CD4-positive, alpha-beta T cell (primary cell): Measurements from ENCODE around the gene TMEM187. TPM values are rescaled to one million over a fixed set of nuclear protein-coding genes. Genes with fewer than 3 reads are reported as not detected.

Experiments used
- ATAC-seq: fragments of 200-7000 bp; cut with Tn5 transposase; one replicate; pipeline ENCODE4 v1.10.0; 2022; ENCODE audit warnings: mild to moderate bottlenecking; ENCODE audit not compliant: poor library complexity
- CTCF ChIA-PET: fragments of 350-600 bp; sonication (Branson Sonifier 250); formaldehyde crosslinking; loops from one replicate; lab custom pipeline; 2021; ENCODE audit warnings: antibody characterized with exemption, inconsistent platforms; lab: Charles Lee
- POLR2A ChIA-PET: fragments of 350-600 bp; sonication (Branson Sonifier 250); formaldehyde crosslinking; loops from one replicate; lab custom pipeline; 2021; ENCODE audit warnings: antibody characterized with exemption, inconsistent platforms; lab: Charles Lee
- DNase-seq, 14 experiments: peaks; one replicate each; pipeline ENCODE4 v3.0.0-alpha.2; 2013 to 2020; ENCODE audit warnings: mixed read lengths in 2 of 14
- H3K27ac ChIP-seq, 2 donors: one replicate each; pipeline versions ENCODE4 v1.5.1 to v1.7.0; 2013; ENCODE audit warnings: low read length in 2 of 2, low read depth in 1 of 2, mild to moderate bottlenecking in 1 of 2
- H3K27me3 ChIP-seq, 2 experiments: 1 replicate in 1 of 2; 2 replicates in 1 of 2; pipeline versions ENCODE4 v1.6.1 to v1.7.0; 2013; ENCODE audit warnings: low read length in 2 of 2, control low read depth in 1 of 2, mild to moderate bottlenecking in 1 of 2, moderate library complexity in 1 of 2; ENCODE audit not compliant: insufficient read depth in 2 of 2, control insufficient read depth in 1 of 2
- H3K36me3 ChIP-seq: one replicate; pipeline ENCODE4 v1.6.1; 2013; ENCODE audit warnings: low read length, control low read depth; ENCODE audit not compliant: insufficient read depth
- H3K4me1 ChIP-seq: one replicate; pipeline ENCODE4 v1.6.1; 2013; ENCODE audit warnings: low read length, control low read depth; ENCODE audit not compliant: insufficient read depth
- H3K4me3 ChIP-seq: one replicate; pipeline ENCODE4 v1.5.1; 2013; ENCODE audit warnings: mild to moderate bottlenecking, low read length, moderate library complexity
- H3K9me3 ChIP-seq, 2 experiments: 1 replicate in 1 of 2; 2 replicates in 1 of 2; pipeline versions ENCODE4 v1.6.1 to v1.7.0; 2013; ENCODE audit warnings: low read length in 2 of 2, mild to moderate bottlenecking in 2 of 2, control low read depth in 1 of 2, moderate library complexity in 1 of 2; ENCODE audit not compliant: control insufficient read depth in 1 of 2, insufficient read depth in 1 of 2
- H3K27ac Mint-ChIP-seq: one replicate; pipeline ENCODE4 v1.8.0; 2020; ENCODE audit warnings: mixed read lengths
- H3K27me3 Mint-ChIP-seq: one replicate; pipeline ENCODE4 v1.8.0; 2021; ENCODE audit warnings: mixed read lengths
- H3K36me3 Mint-ChIP-seq: one replicate; pipeline ENCODE4 v1.8.0; 2021; ENCODE audit warnings: low read depth, mixed read lengths
- H3K4me1 Mint-ChIP-seq: one replicate; pipeline ENCODE4 v1.8.0; 2021; ENCODE audit warnings: low read depth, mixed read lengths
- H3K4me3 Mint-ChIP-seq: one replicate; pipeline ENCODE4 v1.8.0; 2020; ENCODE audit warnings: mild to moderate bottlenecking, mixed read lengths
- H3K9me3 Mint-ChIP-seq: one replicate; pipeline ENCODE4 v1.8.0; 2020; ENCODE audit warnings: mixed read lengths
- intact Hi-C, 2 experiments: fragments of 100-400 bp; cut with DNase I in 1 of 2; cut with micrococcal nuclease in 1 of 2; formaldehyde crosslinking; loops; one replicate each; pipeline versions ENCODE4 v1.15.1 to v1.9.0; 2023 to 2025; cut with DNase I, micrococcal nuclease
- microRNA-seq: library from miRNA; unstranded; fragments of <30 nt; microRNA quantifications from one replicate; pipeline ENCODE4 v1.2.0, GENCODE V29; 2021; ENCODE audit warnings: borderline microRNAs expressed, borderline replicate concordance
- total RNA-seq, 174 experiments: library from RNA in 2 of 174; stranded (reverse) in 2 of 174; gene quantifications; one replicate each; pipeline ENCODE4 v1.2.3 and lab custom pipeline; 2021 to 2026
- TF ChIP-seq, protein P1 (sequence below): fragments of 200-600 bp; IDR thresholded peaks from one replicate; pipeline ENCODE4 v1.8.0; 2022; ENCODE audit warnings: antibody characterized with exemption, mild to moderate bottlenecking

Gene TMEM187
- total RNA-seq, 2 experiments from 2014 or later: 1.4 to 2.0 TPM

DNA sequence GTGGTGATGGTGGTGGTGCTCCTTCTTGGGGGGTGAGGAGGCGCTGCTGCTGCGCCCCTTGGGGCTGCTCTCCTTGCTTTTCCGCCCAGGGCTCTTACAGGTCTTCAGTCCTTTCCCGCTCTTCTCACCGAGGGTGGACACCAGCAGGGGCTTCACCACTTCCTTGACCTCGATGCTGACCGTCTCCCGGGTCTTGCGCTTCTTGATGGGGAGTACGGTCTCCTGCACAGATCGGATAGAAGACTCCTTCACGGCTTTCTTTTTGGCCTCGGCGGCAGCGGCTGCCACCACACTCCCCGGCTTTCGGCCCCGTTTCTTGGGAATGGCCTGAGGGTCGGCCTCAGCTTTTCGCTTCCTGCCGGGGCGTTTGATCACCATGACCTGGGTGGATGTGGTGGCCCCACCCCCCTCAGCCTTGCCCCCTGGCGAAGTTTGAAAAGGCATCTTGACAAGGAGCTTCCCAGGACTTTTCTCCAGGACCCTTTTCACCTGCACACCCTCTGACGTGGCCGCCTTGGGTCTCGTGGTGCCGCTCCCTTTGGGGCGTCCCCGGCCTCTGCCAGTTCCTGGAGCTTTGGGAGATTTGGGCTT lies 58.3 kb downstream of the TMEM187 start:
- H3K4me1 Mint-ChIP-seq: peaks cover under 1% of the 10 kb centered on the region
- peaks cover 59% of the 10 kb centered on the region for H3K36me3 ChIP-seq
- DNase-seq (no peak), ATAC-seq (no peak)
- no peaks in the 10 kb centered on the region for H3K9me3 Mint-ChIP-seq
- no peak overlapping the region for H3K27ac ChIP-seq
- H3K27me3 ChIP-seq: no peaks in the 10 kb centered on the region
- POLR2A ChIA-PET: no interaction called here
- no peak overlapping the region for H3K4me3 ChIP-seq
- H3K9me3 ChIP-seq: no peaks in the 10 kb centered on the region
- intact Hi-C loops: no loop called here
- H3K36me3 Mint-ChIP-seq: peaks cover 70% of the 10 kb centered on the region
- TF ChIP-seq, protein P1, sequence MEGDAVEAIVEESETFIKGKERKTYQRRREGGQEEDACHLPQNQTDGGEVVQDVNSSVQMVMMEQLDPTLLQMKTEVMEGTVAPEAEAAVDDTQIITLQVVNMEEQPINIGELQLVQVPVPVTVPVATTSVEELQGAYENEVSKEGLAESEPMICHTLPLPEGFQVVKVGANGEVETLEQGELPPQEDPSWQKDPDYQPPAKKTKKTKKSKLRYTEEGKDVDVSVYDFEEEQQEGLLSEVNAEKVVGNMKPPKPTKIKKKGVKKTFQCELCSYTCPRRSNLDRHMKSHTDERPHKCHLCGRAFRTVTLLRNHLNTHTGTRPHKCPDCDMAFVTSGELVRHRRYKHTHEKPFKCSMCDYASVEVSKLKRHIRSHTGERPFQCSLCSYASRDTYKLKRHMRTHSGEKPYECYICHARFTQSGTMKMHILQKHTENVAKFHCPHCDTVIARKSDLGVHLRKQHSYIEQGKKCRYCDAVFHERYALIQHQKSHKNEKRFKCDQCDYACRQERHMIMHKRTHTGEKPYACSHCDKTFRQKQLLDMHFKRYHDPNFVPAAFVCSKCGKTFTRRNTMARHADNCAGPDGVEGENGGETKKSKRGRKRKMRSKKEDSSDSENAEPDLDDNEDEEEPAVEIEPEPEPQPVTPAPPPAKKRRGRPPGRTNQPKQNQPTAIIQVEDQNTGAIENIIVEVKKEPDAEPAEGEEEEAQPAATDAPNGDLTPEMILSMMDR: no peak
- H3K4me1 ChIP-seq: peaks cover 9% of the 10 kb centered on the region
- no peak overlapping the region for H3K27ac Mint-ChIP-seq
- no peaks in the 10 kb centered on the region for H3K27me3 Mint-ChIP-seq
- CTCF ChIA-PET: no interaction called here
- no peak overlapping the region for H3K4me3 Mint-ChIP-seq

DNA sequence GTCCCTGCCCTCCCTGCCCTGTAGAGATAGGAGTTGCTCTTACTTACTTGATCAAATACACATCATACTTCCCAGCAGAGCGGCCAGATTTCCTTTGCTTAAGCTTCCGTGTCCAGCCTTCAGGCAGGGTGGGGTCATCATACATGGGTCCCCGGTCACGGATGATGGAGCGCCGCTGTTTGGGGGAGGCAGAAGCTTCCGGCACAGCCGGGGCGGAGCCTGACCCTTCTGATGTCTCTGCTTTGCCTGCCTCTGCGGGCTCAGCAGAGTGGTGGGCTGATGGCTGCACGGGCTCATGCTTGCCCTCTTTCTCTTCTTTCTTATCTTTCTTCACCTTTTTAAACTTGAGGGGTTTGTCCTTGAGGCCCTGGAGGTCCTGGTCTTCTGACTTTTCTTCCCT lies 59.6 kb downstream of the TMEM187 start:
- Mint-ChIP-seq H3K4me1 (peaks cover 11% of the 10 kb centered on the region), H3K36me3 (peaks cover 76% of the 10 kb centered on the region), H3K4me3 (no peak overlapping the region), H3K27ac (no peak overlapping the region), H3K27me3 (no peaks in the 10 kb centered on the region), H3K9me3 (no peaks in the 10 kb centered on the region)
- Histone ChIP-seq H3K4me1 (peaks cover 19% of the 10 kb centered on the region), H3K36me3 (peaks cover 54% of the 10 kb centered on the region), H3K27me3 (no peaks in the 10 kb centered on the region), H3K27ac (no peak overlapping the region), H3K4me3 (no peak overlapping the region), H3K9me3 (no peaks in the 10 kb centered on the region)
- no peak for DNase-seq
- TF ChIP-seq, protein P1: no peak
- ChIA-PET POLR2A (no interaction called here), CTCF (no interaction called here)
- ATAC-seq: no peak
- intact Hi-C loops: no loop called here

DNA sequence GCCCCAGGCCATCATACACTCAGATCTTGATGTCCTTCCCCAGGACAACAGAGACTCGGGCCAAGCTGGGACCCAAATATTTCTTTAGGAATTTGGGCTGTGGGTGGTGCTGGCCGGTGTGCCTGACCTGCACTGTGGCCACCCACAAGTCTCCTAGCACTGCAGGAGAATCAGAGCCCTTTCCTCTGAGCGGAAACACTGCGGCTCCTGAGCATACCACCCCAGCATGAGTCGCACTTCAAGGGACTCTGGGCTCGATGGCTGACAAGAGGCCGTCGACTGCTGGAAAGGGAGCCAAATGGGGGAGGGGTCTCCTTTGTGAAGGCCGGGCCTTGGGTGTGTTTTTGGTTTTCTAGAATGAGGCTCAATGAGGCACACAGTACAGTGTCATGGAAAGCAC lies 60.1 kb downstream of the TMEM187 start:
- no peak overlapping the region for H3K4me3 ChIP-seq
- H3K36me3 ChIP-seq: peaks cover 50% of the 10 kb centered on the region
- H3K4me3 Mint-ChIP-seq: no peak overlapping the region
- intact Hi-C loops: no loop called here
- H3K36me3 Mint-ChIP-seq: peaks cover 74% of the 10 kb centered on the region
- TF ChIP-seq, protein P1: no peak
- CTCF ChIA-PET: no interaction called here
- H3K9me3 ChIP-seq: no peaks in the 10 kb centered on the region
- H3K4me1 Mint-ChIP-seq: peaks cover 11% of the 10 kb centered on the region
- no peaks in the 10 kb centered on the region for H3K27me3 Mint-ChIP-seq
- H3K4me1 ChIP-seq: peaks cover 19% of the 10 kb centered on the region
- H3K27ac ChIP-seq: no peak overlapping the region
- H3K27me3 ChIP-seq: no peaks in the 10 kb centered on the region
- POLR2A ChIA-PET: no interaction called here
- ATAC-seq (no peak), DNase-seq (no peak)
- H3K27ac Mint-ChIP-seq: no peak overlapping the region
- no peaks in the 10 kb centered on the region for H3K9me3 Mint-ChIP-seq

Small RNA genes lying within 50 kb of the gene (microRNA-seq; reads per million reads assigned to microRNA genes)
- gene MIR3202-1 (not detected), gene MIR3202-2 (not detected), gene MIR718 (not detected)

Other genes with a start within 250 kb of the TMEM187 start
- 10 to 100 TPM; 42.1 to 43.1 TPM for gene BCAP31, start 248.4 kb upstream of the TMEM187 start, total RNA-seq
- gene ABCD1, start 247.9 kb upstream of the TMEM187 start, total RNA-seq: 1 to 10 TPM; 8.6 to 9.2 TPM
- gene PLXNB3, start 208.5 kb upstream of the TMEM187 start, total RNA-seq: not detected
- not detected for gene SRPK3, start 191.7 kb upstream of the TMEM187 start, total RNA-seq
- 10 to 100 TPM; 46.8 to 47.3 TPM for gene IDH3G, start 178.4 kb upstream of the TMEM187 start, total RNA-seq
- 100 to 1,000 TPM; 171 to 173 TPM for gene SSR4, start 178.1 kb upstream of the TMEM187 start, total RNA-seq
- 10 to 100 TPM; 24.8 to 26.8 TPM for gene PDZD4, start 142.2 kb upstream of the TMEM187 start, total RNA-seq
- 1 to 10 TPM in 1 of 2 experiments, under 1 TPM in 1; 0.89 to 1.2 TPM for gene L1CAM, start 86.6 kb upstream of the TMEM187 start, total RNA-seq
- not detected for gene AVPR2, start 68.1 kb upstream of the TMEM187 start, total RNA-seq
- 100 to 1,000 TPM; 456 to 463 TPM for gene ARHGAP4, start 46.5 kb upstream of the TMEM187 start, total RNA-seq
- gene NAA10, start 37.7 kb upstream of the TMEM187 start, total RNA-seq: 10 to 100 TPM; 41.5 to 42.0 TPM
- 1 to 10 TPM; 8.6 to 9.3 TPM for gene RENBP, start 28.1 kb upstream of the TMEM187 start, total RNA-seq
- gene HCFC1, start 936 bp upstream of the TMEM187 start, total RNA-seq: 10 to 100 TPM; 45.9 to 50.2 TPM
- gene IRAK1, start 47.1 kb downstream of the TMEM187 start, total RNA-seq: 10 to 100 TPM; 61.2 to 67.4 TPM
- 100 to 1,000 TPM; 120 to 133 TPM for gene MECP2, start 125.0 kb downstream of the TMEM187 start, total RNA-seq
- gene OPN1LW, start 171.5 kb downstream of the TMEM187 start, total RNA-seq: not detected
- gene OPN1MW, start 209.8 kb downstream of the TMEM187 start, total RNA-seq: not detected
- not detected for gene OPN1MW2, start 247.0 kb downstream of the TMEM187 start, total RNA-seq